ENCODE measurements around the gene PLPP4.

The PLPP4 gene

GRCh38 chr10:120527691-120528090 is 70.7 kb downstream of the PLPP4 start:
- no peak for DNase-seq

GRCh38 chr10:120530699-120531098 is 73.7 kb downstream of the PLPP4 start:
- DNase-seq = no peak

GRCh38 chr10:120538091-120538490 is 81.1 kb downstream of the PLPP4 start:
- no peak for DNase-seq

GRCh38 chr10:120539076-120539475 is 82.0 kb downstream of the PLPP4 start:
- DNase-seq = no peak

- DNase-seq = no peak
These were observed 83.5 kb downstream of the PLPP4 start for GRCh38 chr10:120540486-120540885.

- DNase-seq = no peak
These were observed 85.0 kb downstream of the PLPP4 start for GRCh38 chr10:120541984-120542383.

GRCh38 chr10:120542591-120542990 is 85.6 kb downstream of the PLPP4 start:
- DNase-seq = no peak

GRCh38 chr10:120543291-120543690 is 86.3 kb downstream of the PLPP4 start:
- DNase-seq = no peak

- DNase-seq = no peak
These were observed 91.2 kb downstream of the PLPP4 start for GRCh38 chr10:120548210-120548609.

- DNase-seq = no peak
These were observed 95.2 kb downstream of the PLPP4 start for GRCh38 chr10:120552262-120552661.

GRCh38 chr10:120553911-120554310 is 96.9 kb downstream of the PLPP4 start:
- DNase-seq = no peak

- DNase-seq = no peak
These were observed 98.4 kb downstream of the PLPP4 start for GRCh38 chr10:120555436-120555835.

- no peak for DNase-seq
These were observed 99.0 kb downstream of the PLPP4 start for GRCh38 chr10:120555842-120556532.

GRCh38 chr10:120557311-120557710 is 100.3 kb downstream of the PLPP4 start:
- DNase-seq = no peak

GRCh38 chr10:120559800-120560199 is 102.8 kb downstream of the PLPP4 start:
- no peak for DNase-seq

GRCh38 chr10:120562956-120563355 is 105.9 kb downstream of the PLPP4 start:
- DNase-seq = no peak

- no peak for DNase-seq
These were observed 113.4 kb downstream of the PLPP4 start for GRCh38 chr10:120570418-120570817.

- DNase-seq = no peak
These were observed 114.2 kb downstream of the PLPP4 start for GRCh38 chr10:120571266-120571665.

GRCh38 chr10:120572307-120572706 is 115.3 kb downstream of the PLPP4 start:
- DNase-seq = no peak

- DNase-seq = no peak
These were observed 116.3 kb downstream of the PLPP4 start for GRCh38 chr10:120573355-120573754.

GRCh38 chr10:120574981-120575380 is 118.0 kb downstream of the PLPP4 start:
- no peak for DNase-seq

- no peak for DNase-seq
These were observed 118.4 kb downstream of the PLPP4 start for GRCh38 chr10:120575411-120575810.

- no peak for DNase-seq
These were observed 121.1 kb downstream of the PLPP4 start for GRCh38 chr10:120578134-120578533.

GRCh38 chr10:120578890-120579289 is 121.9 kb downstream of the PLPP4 start:
- no peak for DNase-seq

Measured in activated CD4-positive, alpha-beta T cell treated with anti-CD3 and anti-CD28 coated beads, Interleukin-2, amount 50 U/mL, for 16 hours (primary cell).